Hematopoietic multipotent progenitor cell treated with erythropoietin and hydrocortisone succinate and interleukin-3 and kit ligand, for 4 days (in vitro differentiated cells): ENCODE measurements around the gene RPS26.
"Not testable (repeated sequence)": the region's sequence is repeated elsewhere in the genome, so short reads cannot be mapped to it uniquely, and the experiment has no call there.

ENCODE experiments used
- DNase-seq: peaks from one replicate; pipeline ENCODE4 v3.0.0-alpha.2; 2015

The RPS26 gene

DNA sequence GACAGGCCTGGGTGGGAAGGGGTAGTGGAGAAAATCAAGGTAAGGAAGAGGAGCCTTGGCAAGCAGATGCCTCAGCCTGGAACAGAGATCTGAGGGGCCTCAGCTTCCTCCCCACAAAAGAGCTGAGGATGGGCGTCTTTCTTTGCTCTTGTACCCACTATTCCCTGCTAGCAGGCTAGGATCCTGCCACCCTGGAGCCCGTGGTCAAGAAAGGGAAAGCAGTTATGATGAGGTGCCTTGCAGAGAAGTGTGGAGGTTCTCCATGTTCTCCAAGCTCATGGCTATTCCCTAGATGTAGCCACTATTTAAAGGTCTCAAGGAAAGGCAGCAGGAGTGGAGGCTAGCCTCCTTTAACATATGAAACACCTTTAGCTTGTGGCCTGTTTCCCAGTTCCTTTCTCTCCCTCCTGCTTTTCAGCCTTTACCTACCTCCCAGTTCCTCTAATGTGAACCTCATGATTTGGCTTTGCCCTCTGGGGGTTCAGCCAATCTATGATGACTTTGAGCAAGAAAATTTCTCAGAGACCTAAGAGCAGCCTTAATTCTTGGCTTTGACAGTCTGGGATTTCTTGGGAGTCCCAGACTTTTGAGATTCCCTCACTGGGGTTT lies 19.7 kb upstream of the RPS26 start:
- peak; percentile 47 for DNase-seq

DNA sequence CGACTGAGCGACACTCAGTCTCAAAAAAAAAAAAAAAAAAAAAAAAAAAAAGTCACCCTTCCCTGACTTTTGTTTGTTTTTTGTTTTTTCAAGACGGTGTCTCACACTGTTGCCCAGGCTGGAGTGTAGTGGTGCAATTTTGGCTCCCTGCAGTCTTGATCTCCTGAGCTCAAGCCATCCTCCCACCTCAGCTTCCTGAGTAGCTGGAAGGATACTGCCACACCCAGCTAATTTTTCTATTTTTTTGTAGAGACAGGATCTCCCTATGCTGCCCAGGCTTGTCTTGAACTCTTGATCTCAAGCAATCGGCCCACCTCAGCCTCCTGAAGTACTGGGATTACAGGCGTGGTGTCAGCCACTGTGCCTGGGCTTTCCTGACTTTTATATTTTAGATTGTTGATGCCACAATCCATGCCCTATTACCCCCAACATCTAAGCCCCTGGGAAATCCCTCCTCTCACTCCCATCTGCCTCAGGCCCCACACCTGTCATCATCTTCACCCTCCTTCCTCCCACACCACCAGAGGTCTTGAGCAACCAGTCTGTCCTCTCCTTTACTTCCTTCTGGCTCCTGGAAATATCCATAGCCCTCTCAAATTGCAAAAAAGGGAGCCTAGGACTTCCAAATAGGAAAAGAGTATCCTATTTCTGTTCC lies 13.1 kb upstream of the RPS26 start:
- DNase-seq, result no peak

DNA sequence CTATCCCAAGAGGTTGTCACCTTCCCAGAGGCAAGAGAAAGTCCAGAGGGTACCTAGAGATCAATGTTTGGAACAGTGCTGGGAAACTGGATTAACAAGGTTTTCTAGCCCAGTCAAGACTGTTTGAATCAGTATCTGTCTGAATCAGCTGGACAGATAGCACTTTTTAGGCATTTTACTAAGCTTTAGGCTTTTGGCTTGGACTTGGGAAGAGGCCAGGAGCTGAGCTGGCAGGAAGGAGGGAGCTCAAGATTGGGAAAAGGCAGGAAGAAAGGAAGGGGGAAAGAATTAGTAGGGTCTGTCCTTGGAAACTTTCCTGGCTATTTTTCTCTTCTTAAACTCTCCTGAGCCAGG lies 12.6 kb upstream of the RPS26 start:
- DNase-seq, result no peak

DNA sequence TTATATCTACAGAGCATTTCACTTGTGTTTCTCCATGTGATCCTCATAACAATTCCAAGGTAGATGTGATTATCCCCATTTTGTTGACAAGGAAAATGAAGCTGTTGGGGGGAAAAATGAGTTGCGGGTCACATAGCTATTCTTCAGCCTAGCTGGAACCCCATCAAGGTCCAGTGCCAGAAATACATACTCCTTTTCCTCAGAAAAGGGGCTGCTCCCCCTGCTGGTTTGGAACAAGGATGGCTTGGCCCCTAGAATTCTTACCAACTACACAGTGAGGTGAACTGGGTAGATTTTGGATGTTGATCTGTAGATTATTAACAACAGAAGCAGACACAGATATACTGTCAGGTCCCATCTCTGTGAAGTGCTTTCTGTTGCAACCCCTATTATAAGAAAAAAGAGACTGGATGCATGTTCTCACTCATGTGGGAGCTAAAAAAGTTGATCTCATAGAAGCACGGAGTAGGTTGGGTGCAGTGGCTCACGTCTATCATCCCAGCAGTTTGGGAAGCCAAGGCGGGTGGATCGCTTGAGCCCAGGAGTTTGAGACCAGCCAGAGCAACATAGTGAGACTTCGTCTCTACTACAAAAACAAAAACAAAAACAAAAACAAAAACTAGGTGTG lies 11.9 kb upstream of the RPS26 start:
- peak; percentile 88 for DNase-seq

DNA sequence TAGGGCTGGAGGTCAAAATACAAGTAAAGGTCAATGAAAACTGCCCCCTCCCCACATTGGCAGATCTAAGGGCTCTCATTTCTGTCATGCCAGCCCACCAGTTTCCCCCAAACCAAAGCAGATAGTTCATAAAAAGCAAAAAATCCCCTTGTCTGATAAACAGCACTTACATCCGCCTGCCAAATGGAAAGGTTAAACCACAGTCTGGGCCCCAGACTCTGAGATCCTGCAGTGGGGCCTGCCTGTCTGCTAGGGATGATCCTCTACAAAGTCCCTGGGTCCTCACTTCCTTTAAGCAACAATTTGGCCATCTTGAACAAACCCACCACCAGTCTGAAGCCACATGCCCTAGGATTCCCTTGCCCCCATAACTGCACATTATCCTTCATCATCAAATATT lies 9.7 kb upstream of the RPS26 start:
- no peak for DNase-seq

DNA sequence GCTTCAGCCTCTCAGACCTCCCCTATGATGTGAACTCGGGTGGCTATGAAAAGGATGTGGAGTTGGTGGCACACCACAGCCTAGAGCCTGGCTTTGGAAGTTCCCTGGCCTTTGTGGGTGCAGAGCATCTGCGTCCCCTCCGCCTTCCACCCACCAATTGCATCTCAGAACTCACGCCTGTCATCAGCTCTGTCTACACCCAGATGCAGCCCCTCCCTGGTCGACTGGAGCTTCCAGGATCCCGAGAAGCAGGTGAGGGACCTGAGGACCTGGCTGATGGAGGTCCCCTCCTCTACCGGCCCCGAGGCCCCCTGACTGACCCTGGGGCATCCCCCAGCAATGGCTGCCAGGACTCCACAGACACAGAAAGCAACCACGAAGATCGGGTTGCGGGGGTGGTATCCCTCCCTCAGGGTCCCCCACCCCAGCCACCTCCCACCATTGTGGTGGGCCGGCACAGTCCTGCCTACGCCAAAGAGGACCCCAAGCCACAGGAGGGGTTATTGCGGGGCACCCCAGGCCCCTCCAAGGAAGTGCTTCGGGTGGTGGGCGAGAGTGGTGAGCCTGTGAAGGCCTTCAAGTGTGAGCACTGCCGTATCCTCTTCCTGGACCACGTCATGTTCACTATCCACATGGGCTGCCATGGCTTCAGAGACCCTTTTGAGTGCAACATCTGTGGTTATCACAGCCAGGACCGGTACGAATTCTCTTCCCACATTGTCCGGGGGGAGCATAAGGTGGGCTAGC lies 7.0 kb upstream of the RPS26 start:
- no peak for DNase-seq

DNA sequence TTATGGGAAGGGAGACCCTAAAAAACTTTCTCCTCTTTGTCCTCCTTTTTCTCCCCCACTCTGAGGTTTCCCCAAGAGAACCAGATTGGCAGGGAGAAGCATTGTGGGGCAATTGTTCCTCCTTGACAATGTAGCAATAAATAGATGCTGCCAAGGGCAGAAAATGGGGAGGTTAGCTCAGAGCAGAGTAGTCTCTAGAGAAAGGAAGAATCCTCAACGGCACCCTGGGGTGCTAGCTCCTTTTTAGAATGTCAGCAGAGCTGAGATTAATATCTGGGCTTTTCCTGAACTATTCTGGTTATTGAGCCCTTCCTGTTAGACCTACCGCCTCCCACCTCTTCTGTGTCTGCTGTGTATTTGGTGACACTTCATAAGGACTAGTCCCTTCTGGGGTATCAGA lies 4.6 kb upstream of the RPS26 start:
- no peak for DNase-seq

DNA sequence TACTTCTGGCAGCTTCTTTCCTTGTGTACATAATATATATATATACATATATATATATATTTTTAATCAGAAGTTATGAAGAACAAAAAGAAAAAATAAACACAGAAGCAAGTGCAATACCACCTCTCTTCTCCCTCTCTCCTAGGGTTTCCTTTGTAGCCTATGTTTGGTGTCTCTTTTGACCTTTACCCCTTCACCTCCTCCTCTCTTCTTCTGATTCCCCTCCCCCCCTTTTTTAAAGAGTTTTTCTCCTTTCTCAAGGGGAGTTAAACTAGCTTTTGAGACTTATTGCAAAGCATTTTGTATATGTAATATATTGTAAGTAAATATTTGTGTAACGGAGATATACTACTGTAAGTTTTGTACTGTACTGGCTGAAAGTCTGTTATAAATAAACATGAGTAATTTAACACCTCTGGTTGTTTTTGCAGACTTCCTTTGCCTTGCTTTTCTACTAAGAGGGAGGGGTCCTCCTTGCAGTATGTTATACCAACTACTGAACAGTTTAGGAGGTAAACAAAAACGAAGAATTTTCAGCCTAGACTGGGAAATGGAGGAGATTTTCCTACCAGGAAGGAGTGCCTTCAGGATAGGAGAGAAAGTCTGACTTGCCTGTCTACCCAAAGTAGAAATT lies 3.6 kb upstream of the RPS26 start:
- DNase-seq, result no peak

DNA sequence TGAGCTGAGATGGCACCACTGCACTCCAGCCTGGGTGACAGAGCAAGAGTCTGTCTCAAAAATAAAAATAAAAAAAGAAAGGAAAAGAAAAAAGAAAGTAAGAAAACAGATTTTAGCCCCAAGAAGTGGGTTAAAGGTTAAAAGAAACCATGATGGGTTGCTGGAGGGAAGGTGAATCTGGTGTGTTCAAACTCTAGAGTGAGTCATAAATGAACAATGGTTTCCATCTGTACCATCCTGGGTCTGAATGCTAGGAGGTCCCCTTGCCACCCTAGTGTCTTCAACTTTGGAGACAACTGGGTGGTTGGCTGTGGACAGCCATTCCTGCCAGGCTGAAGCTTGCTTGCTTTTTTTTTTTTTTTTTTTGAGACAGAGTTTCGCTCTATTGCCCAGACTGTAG lies 1.6 kb upstream of the RPS26 start:
- no peak for DNase-seq

DNA sequence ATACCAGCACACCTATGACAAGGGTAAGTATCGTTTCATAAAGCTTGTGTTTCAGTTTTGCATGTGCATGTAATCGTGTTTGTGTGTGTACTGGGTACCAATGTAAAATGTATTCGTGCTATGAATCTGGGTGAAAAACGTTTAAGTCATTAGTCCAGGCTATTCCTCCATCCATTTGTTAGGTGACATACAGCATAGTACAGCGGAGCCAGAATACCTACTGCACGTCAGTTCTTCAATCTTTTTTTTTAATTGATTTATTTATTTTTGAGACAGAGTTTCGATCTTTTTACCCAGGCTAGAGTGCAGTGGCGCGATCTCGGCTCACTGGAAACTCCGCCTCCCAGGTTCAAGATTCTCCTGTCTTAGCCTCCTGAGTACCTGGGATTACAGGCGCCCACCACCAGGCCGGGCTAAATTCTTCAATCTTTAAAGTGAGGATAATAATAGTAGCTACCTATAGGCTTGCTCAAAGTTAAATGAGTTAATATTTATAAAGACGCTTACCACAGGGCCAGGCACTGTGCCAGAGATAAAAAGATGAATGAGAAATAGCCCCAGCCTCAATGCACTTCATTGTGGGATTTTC lies 661 bp upstream of the RPS26 start:
- DNase-seq, result no peak

DNA sequence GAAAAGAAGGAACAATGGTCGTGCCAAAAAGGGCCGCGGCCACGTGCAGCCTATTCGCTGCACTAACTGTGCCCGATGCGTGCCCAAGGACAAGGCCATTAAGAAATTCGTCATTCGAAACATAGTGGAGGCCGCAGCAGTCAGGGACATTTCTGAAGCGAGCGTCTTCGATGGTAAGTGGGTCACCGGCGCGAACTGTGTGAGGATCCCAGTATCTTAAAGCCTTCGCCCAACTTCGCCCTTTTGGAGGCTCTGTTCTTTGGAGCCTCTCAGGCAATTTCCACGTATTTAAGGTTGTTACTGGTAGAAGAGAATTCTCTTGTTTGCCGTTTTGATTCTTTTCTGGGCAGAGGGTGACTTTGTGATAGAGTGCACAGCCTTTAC lies 704 bp downstream of the RPS26 start:
- DNase-seq, result not testable (repeated sequence)

DNA sequence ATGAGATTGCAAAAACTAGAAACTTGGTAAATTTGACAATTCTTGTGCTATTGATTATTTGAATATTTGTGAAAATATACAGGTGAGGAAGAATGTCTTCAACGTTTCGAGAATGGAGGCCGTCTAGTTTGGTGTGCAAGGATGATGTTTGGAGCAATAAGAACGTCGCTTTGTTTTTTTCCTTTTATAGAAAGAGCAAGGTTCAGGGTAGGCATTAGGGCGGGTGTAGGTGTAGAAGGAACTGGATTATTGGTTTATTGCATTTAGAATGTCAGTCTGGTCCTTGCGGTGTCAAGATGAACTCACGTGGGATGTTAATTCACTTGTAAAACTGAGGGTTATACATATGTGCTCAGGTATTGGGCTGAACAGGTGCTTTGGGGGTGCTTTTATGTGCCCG lies 1.1 kb downstream of the RPS26 start:
- DNase-seq, result no peak

DNA sequence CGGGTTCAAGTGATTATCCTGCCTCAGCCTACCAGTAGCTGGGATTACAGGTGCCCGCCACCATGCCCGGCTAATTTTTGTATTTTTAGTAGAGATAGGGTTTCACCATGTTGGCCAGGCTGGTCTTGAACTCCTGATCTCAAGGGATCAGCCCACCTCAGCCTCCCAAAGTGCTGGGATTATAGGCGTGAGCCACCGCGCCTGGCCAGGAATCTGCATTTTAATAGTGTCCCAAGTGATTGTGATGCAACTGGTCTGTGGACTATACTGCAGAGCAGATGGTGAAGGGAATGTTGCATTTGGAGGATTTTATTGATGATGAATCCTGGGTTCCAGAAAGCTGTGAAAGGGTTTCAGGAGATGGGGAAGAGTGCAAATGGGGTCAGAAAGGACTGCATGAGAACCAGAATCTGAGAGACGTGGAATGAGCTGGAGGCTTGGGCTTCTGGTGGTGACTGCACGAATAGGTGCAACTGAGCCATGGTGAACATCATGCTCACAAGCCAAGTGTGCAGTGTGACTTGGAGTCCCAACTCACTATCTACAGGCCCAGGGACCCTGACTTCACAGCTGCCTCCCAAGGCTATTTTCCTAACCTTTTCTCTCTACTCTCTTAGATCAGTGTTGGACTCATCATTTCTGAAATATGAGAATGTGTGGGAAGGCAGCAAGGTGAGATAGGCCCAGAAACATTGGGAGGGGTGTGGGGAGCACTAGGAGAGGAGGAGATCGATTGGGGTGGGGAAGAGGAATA lies 4.5 kb downstream of the RPS26 start:
- no peak for DNase-seq

DNA sequence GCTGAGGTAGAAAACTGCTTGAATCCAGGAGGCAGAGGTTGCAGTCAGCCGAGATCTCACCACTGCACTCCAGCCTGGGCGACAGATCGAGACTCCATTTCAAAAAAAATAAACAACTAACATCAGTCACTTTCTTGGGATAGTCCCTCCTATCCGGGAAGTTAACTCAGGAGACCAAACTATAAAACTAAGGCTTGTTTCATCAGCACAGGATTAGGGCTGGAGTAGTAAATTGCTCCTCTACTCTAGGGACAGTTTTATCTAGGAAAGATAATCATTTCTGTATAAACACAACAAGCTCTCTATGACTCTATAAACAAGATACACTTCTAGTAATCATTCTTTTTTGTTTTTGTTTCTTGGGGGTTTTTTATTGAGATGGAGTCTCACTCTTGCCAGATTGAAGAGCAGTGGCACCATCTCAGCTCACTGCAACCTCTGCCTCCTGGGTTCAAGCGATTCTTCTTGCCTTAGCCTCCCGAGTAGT lies 11.7 kb downstream of the RPS26 start:
- no peak for DNase-seq

DNA sequence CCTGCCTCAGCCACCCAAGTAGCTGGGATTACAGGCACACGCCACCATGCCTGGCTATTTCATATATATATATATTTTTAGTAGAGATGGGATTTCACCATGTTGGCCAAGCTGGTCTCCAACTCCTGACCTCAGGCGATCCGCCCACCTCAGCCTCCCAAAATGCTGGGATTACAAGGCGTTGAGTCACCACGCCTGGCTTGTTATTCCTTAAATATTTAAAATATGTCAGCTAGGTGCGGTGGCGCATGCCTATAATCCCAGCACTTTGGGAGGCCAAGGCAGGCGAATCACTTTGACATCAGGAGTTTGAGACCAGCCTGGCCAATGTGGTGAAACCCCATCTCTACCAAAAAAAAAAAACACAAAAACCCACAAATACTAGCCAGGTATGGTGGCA lies 18.2 kb downstream of the RPS26 start:
- not testable (repeated sequence) for DNase-seq

DNA sequence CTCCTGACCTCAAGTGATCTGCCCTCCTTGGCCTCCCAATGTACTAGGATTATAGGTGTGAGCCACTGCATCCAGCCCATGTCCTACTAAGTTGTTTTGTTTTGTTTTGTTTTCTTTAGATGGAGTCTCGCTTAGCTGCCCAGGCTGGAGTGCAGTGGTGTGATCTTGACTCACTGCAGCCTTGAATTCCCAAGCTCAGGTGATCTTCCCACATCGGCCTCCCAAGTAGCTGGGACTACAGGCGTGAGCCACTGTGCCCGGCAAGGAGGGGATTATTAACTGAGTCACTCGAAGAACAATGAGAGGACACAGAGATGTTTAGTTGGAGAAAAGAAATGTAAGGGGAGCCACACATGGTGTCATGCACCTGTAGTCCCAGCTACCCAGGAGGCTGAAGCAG lies 20.3 kb downstream of the RPS26 start:
- DNase-seq, result no peak

DNA sequence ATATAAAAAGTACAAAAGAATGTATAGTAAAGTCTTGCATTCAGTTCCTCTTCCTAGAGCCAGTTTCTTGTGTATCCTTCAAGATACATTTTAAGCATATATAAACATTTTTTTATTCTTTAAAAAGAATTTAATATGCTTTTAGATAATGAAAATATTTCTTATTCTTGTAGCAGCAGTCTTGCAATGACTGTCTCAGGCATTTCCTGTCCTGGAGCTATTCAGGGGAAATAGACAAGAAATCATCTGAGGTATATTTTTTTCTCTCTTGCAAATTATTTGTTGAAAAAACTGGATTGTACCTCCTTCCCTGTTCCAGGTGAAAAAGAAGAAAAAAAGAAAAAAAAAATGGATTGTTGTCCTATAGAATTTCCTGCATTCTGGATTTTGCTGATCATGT lies 21.3 kb downstream of the RPS26 start:
- no peak for DNase-seq

DNA sequence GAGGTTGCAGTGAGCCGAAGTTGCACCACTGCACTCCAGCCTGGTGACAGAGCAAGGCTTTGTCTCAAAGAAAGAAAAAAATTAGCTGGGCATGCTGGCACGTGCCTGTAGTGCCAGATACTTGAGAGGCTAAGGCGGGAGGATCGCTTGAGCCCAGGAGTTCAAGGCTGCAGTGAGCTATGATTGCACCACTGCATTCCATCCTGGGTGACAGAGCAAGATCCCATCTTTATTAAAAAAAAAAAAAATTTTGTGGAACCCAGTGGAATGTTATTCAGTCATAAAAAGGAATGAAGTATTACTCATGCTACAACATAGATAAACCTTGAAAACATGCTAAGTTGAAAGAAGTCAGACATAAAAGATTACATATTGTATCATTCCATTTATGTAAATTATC lies 29.9 kb downstream of the RPS26 start:
- DNase-seq, result no peak

DNA sequence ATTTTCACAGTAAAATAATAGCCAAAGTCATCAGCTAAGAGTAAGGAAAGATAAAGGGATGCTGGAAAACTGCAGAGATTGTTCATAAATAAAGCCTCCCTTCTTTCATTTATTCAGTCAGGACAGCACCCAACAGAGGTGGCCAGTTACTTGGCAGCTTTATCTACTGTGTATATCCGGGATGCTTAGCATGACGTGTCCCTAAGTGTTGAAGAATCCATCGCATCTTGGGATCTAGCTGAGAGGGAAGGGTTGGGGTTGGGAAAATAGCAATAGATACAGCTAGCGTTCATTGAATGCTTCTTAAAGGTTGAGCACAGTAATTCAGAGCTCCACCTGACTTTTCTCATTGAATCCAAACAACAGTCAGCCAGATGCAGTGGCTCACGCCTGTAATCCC lies 32.7 kb downstream of the RPS26 start:
- no peak for DNase-seq

DNA sequence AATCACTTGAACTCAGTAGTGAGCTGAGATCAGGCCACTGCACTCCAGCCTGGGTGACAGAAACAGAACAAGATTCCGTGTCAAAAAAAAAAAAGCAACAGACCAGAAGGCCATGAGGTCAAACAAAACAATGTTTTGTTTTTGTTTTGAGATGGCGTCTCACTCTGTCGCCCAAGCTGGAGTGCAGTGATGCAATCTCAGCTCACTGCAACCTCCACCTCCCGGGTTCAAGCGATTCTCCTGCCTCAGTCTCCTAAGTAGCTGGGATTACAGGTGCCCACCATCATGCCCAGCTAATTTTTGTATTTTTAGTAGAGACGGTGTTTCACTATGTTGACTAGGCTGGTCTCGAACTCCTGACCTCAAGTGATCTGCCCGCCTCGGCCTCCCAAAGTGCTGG lies 36.2 kb downstream of the RPS26 start:
- DNase-seq, result not testable (repeated sequence)

DNA sequence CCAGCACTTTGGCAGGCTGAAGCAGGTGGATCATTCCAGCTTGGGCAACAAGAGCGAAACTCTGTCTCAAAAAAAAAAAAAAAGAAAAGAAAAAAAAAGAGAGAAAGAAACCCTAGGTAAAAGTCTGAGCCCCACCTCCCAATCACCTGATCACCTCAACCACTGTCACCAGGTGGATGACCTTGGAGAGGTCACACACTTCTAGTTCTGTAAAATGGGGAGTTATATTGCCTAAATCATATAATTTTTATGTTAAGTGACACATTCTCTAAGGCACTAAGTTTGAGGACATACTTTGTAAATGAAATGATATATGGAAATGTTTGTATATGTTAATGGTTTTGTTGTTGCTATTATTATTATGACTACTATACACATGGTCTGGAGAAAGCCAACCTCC lies 36.7 kb downstream of the RPS26 start:
- no peak for DNase-seq
